Activated naive CD4-positive, alpha-beta T cell treated with anti-CD3 and anti-CD28 coated beads, Interleukin-2, amount 10 ng/mL, durations not matched to agents 7 days and 5 days (primary cell): Measurements from ENCODE around the gene BRMS1L.

Experiments used
- CTCF ChIA-PET: fragments of 350-600 bp; sonication (Branson Sonifier 250); formaldehyde crosslinking; loops from one replicate; lab custom pipeline; 2021; ENCODE audit warnings: antibody characterized with exemption; lab: Charles Lee
- DNase-seq: peaks from one replicate; pipeline ENCODE4 v3.0.0-alpha.2; 2020
- H3K27ac Mint-ChIP-seq: one replicate; pipeline ENCODE4 v1.8.0; 2021; ENCODE audit warnings: mild to moderate bottlenecking, moderate library complexity, mixed read lengths
- H3K27me3 Mint-ChIP-seq: one replicate; pipeline ENCODE4 v1.8.0; 2021; ENCODE audit warnings: mild to moderate bottlenecking, mixed read lengths
- H3K36me3 Mint-ChIP-seq: one replicate; pipeline ENCODE4 v1.8.0; 2021; ENCODE audit warnings: mixed read lengths
- H3K4me1 Mint-ChIP-seq: one replicate; pipeline ENCODE4 v1.8.0; 2021; ENCODE audit warnings: mixed read lengths
- H3K4me3 Mint-ChIP-seq: one replicate; pipeline ENCODE4 v1.8.0; 2021; ENCODE audit warnings: mild to moderate bottlenecking, moderate library complexity, mixed read lengths
- H3K9me3 Mint-ChIP-seq: one replicate; pipeline ENCODE4 v1.8.0; 2021; ENCODE audit warnings: mixed read lengths

The BRMS1L gene

DNA sequence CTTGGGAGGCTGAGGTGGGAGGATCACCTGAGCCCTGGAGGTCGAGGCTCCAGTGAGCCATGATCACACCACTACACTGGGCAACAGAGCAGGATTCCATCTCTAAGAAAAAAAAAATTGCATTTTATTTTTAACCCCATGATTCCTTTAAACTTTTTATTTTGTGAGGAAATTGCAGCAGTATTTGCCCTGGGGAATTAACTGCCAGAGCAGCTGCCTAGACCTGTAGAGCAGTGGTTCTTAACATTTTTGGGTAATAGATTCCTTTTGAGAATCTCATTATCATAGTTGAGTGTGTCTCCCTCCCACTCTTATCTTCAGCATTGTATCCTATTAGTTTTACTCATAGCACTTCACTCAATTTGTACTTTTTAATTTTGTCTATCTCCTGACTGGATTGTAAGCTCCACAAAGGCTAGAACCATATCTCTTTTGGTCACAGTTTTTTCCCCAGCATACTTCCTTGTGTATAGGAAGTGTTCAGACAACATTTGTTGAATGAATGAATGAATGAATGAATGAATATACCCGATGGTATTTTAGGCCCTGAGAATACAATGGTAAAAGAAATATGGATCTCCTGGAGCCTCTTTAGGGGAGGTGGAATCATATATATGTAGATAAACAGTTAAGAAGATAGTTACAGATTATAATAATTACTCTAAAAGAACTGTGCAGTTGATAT is 40.6 kb downstream of the BRMS1L start:
- Mint-ChIP-seq H3K27me3 (no peaks in the 10 kb centered on the region), H3K4me3 (no peak overlapping the region), H3K36me3 (peaks cover 25% of the 10 kb centered on the region), H3K4me1 (no peaks in the 10 kb centered on the region), H3K9me3 (no peaks in the 10 kb centered on the region), H3K27ac (no peak overlapping the region)
- no peak for DNase-seq
- CTCF ChIA-PET = no interaction called here

DNA sequence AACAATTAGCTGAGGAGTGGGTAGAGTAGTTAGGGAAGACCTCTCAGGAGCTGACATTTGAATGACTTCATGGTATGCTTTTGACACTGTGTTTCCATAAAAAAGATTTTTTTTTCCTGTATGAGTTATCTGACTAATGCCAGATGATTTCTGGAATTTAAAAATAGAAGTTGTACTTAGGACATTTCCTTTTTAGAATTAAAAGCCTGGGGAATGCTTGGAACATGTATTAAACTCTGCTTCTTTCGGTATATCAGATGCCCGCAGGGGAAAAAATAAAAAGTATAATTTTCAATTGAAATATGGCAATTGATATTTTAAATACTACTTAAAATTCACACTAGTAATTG is 41.1 kb downstream of the BRMS1L start:
- CTCF ChIA-PET = no interaction called here
- Mint-ChIP-seq H3K4me3 (no peak overlapping the region), H3K36me3 (peaks cover 25% of the 10 kb centered on the region), H3K27me3 (no peaks in the 10 kb centered on the region), H3K9me3 (no peaks in the 10 kb centered on the region), H3K4me1 (no peaks in the 10 kb centered on the region), H3K27ac (no peak overlapping the region)
- DNase-seq = no peak

DNA sequence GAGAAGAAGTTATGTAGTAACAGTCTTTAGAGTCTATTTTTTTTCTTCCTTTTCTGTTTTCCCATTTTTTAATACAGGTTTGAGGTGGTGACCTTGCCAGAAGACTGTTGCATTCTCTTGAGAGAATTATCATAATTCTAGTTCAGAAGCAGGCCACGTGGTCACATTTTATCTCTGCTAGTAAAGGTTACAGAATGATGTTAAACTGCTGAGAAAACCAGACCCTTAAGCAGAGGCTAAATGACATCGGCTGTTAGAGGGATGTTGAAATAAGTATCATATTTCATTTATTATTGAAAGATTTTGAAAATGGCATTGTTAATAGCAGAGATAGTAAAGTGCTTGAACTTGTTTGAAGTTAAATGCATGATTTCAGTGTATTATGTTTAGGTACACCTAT is 49.2 kb downstream of the BRMS1L start:
- Mint-ChIP-seq H3K4me3 (no peak overlapping the region), H3K4me1 (peaks cover 14% of the 10 kb centered on the region), H3K9me3 (no peaks in the 10 kb centered on the region), H3K27ac (no peak overlapping the region), H3K36me3 (no peaks in the 10 kb centered on the region), H3K27me3 (no peaks in the 10 kb centered on the region)
- CTCF ChIA-PET = interaction anchor here (1.0 kb wide), 1 partner anchor 194 kb away, joined by 6 read pairs; no protein-coding TSS in a partner anchor
- no peak for DNase-seq

DNA sequence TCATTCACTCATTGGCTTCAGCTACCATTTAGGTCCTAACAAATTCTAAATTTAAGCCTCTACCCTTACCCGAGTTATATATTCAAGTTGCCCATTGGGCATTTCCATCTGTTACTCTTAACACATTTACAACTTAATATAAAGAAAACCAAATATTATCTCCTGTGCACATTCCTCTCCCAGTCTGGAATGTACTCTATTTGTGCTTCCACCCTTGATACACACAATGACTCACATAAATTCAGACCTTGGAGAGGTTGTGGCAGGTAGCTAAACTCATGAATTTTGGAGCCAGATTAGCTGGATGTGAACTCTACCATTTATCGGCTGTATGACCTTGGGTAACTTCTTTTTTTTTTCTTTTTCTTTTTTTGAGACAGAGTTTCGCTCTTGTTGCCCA is 51.1 kb downstream of the BRMS1L start:
- H3K36me3 Mint-ChIP-seq = no peaks in the 10 kb centered on the region
- H3K27me3 Mint-ChIP-seq = peaks cover 8% of the 10 kb centered on the region
- CTCF ChIA-PET = interaction anchor here (8.0 kb wide), 1 partner anchor 192 kb away, joined by 118 read pairs; no protein-coding TSS in a partner anchor
- DNase-seq = no peak
- no peak overlapping the region for H3K4me3 Mint-ChIP-seq
- H3K27ac Mint-ChIP-seq = no peak overlapping the region
- no peaks in the 10 kb centered on the region for H3K9me3 Mint-ChIP-seq
- peaks cover 14% of the 10 kb centered on the region for H3K4me1 Mint-ChIP-seq

DNA sequence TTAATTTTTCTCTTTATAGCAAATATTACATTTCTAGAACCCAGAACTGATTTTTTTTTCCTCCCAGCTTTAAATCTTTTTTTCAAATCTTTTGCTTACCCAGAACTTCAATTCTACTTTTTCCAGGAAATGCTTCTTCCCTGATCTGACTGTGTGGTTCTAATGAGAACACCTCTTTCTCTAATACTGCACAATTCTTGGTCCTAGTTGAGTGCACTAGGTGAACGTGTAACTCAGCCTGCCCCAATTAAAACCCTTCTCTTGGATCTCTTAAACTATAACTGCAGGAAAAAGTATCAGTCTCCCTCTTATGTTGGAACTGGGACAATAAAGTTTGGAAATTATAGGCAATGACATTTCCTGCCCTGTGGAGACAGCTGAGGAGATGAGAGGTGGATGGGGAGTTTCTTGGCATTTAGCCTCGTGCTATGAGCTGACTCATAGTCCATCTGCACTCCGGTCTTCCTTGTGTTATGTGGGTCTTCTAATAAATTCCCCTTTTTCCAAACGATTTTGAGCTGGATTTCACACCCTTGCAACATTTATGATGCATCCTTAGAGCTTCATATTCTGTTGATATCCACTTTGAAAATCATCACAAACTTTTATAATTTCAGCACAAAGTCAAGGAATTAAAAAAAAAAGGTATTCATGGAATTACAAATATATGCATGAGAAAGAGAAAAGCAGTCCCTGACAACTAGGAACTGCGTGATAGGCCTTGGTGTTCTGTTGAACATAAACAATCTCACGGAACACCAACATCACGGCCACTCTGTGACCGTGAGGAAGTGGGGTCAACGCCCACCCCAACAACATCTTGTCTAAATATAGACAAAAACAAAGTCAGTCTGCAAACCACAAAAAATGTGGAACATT is 52.4 kb downstream of the BRMS1L start:
- Mint-ChIP-seq H3K27me3 (peaks cover 8% of the 10 kb centered on the region), H3K4me1 (peaks cover 14% of the 10 kb centered on the region), H3K9me3 (no peaks in the 10 kb centered on the region), H3K36me3 (no peaks in the 10 kb centered on the region), H3K4me3 (no peak overlapping the region), H3K27ac (no peak overlapping the region)
- CTCF ChIA-PET = interaction anchor here (0.6 to 8.0 kb wide), 4 partner anchors 12 to 199 kb away, joined by 3 to 118 read pairs (median 3); no protein-coding TSS in a partner anchor
- DNase-seq = no peak

- CTCF ChIA-PET = interaction anchor here (0.6 to 8.0 kb wide), 9 partner anchors 63 to 495 kb away, joined by 3 to 118 read pairs (median 3); no protein-coding TSS in a partner anchor
- H3K4me3 Mint-ChIP-seq = no peak overlapping the region
- no peaks in the 10 kb centered on the region for H3K9me3 Mint-ChIP-seq
- H3K27ac Mint-ChIP-seq = no peak overlapping the region
- H3K36me3 Mint-ChIP-seq = no peaks in the 10 kb centered on the region
- H3K27me3 Mint-ChIP-seq = peaks cover 8% of the 10 kb centered on the region
- DNase-seq = no peak
- H3K4me1 Mint-ChIP-seq = peaks cover 14% of the 10 kb centered on the region
Measured at GRCh38 chr14:35879151-35879648, 53.1 kb downstream of the BRMS1L start.

DNA sequence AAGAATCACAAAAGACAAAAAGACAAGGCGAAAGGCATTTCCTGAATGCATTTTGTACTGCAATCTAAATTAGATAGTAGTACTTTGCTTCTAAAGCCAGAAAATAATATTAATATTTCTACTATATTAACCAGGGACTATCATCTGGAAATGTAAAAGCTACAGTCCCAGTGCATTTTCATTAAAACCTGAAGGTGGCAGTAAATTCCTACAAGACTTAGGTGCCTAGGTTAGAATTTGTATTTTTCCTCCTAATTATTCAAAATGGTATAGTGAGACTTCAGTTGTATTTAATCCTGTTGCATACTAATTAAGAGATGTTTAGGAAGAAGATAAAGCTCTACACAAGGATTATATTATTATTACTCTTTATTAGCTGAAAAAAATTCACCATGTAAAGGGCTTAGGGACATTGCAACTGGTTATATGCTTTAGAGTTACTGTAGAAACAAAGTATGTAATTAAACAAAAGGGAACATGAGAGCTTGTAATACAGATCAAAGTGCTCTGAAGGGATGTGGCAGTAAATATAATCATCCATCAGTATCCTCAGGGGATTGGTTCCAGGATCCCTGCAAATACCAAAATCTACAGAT is 53.6 kb downstream of the BRMS1L start:
- H3K27me3 Mint-ChIP-seq = peaks cover 8% of the 10 kb centered on the region
- H3K9me3 Mint-ChIP-seq = no peaks in the 10 kb centered on the region
- no peaks in the 10 kb centered on the region for H3K36me3 Mint-ChIP-seq
- H3K27ac Mint-ChIP-seq = no peak overlapping the region
- peaks cover 14% of the 10 kb centered on the region for H3K4me1 Mint-ChIP-seq
- CTCF ChIA-PET = interaction anchor here (0.6 to 8.0 kb wide), 10 partner anchors 63 to 647 kb away, joined by 3 to 118 read pairs (median 3); no protein-coding TSS in a partner anchor
- no peak overlapping the region for H3K4me3 Mint-ChIP-seq
- no peak for DNase-seq

DNA sequence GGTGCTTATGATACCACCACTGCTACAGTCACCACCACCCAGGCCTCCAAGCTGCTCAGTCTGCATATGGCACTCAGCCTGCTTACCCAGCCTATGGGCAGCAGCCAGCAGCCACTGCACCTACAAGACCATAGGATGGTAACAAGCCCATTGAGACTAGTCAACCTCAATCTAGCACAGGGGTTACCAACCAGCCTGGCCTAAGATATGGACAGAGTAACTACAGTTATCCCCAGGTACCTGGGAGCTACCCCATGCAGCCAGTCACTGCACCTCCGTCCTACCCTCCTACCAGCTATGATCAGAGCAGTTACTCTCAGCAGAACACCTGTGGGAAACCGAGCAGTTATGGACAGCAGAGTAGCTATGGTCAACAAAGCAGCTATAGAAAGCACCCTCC is 55.1 kb downstream of the BRMS1L start:
- peaks cover 14% of the 10 kb centered on the region for H3K4me1 Mint-ChIP-seq
- no peak overlapping the region for H3K27ac Mint-ChIP-seq
- H3K9me3 Mint-ChIP-seq = no peaks in the 10 kb centered on the region
- DNase-seq = no peak
- H3K36me3 Mint-ChIP-seq = no peaks in the 10 kb centered on the region
- peaks cover 8% of the 10 kb centered on the region for H3K27me3 Mint-ChIP-seq
- no peak overlapping the region for H3K4me3 Mint-ChIP-seq
- CTCF ChIA-PET = interaction anchor here (0.7 to 8.0 kb wide), 5 partner anchors 46 to 493 kb away, joined by 4 to 118 read pairs (median 30); no protein-coding TSS in a partner anchor

DNA sequence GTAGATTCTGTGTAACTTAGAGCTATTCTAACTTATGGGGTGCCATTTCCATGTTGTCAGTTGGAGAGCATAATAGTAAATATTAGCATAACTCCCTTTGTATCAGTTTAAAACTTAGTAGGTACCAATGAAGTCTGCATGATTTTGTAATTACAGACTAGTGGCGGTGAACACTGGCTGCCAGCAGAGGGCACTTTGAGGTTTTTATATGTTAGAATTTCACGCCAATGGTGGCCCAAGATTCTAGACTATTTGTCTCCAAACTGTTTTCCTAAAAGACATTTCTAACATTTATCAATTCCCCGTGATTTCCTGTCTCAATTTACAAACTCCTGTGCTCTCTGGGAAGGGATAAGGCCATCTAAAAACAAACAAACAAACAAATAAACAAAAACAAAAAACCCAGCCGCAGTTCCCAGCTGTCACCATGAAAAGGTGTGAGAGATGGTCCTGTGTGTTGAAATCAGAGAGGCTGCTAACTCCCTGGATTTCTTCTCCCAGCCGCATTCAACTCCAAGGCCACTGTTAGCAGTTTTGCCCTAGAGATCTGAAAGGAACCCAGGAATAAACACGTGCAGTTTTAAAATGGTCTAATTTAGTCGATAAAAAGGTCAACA is 57.6 kb downstream of the BRMS1L start:
- no peaks in the 10 kb centered on the region for H3K9me3 Mint-ChIP-seq
- H3K27ac Mint-ChIP-seq = no peak overlapping the region
- peaks cover 13% of the 10 kb centered on the region for H3K27me3 Mint-ChIP-seq
- CTCF ChIA-PET = interaction anchor here (0.6 to 8.0 kb wide), 15 partner anchors 15 to 490 kb away, joined by 3 to 118 read pairs (median 3); no protein-coding TSS in a partner anchor
- H3K4me3 Mint-ChIP-seq = no peak overlapping the region
- peaks cover 5% of the 10 kb centered on the region for H3K4me1 Mint-ChIP-seq
- H3K36me3 Mint-ChIP-seq = no peaks in the 10 kb centered on the region
- peak; percentile 53 for DNase-seq

- Mint-ChIP-seq H3K9me3 (peaks cover 10% of the 10 kb centered on the region), H3K4me3 (no peak overlapping the region), H3K27me3 (peaks cover 8% of the 10 kb centered on the region), H3K27ac (no peak overlapping the region), H3K4me1 (no peaks in the 10 kb centered on the region), H3K36me3 (peaks cover 3% of the 10 kb centered on the region)
- CTCF ChIA-PET = interaction anchor here (0.7 to 1.0 kb wide), 3 partner anchors 12 to 178 kb away, joined by 3 read pairs; no protein-coding TSS in a partner anchor
- DNase-seq = no peak
Measured at GRCh38 chr14:35890308-35890707, 64.2 kb downstream of the BRMS1L start.

DNA sequence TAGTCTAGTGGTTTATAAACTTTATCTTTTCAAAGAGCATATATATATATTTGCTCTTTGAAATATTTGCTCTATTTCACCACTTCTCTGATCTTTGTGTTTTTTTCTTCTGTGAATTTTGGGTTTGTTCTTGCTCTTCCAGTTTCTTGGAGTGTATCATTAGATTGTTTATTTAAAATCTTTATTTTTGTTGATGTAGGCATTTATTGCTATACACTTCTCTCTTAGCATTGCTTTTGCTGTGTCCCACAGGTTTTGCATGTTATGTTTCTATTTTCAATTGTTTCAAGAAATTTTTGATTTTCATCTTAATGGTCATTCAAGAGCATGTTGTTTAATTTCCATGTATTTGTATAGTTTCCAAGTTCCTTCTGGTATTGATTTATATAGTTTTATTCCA is 69.1 kb downstream of the BRMS1L start:
- peaks cover 18% of the 10 kb centered on the region for H3K9me3 Mint-ChIP-seq
- no peaks in the 10 kb centered on the region for H3K27me3 Mint-ChIP-seq
- peaks cover 3% of the 10 kb centered on the region for H3K36me3 Mint-ChIP-seq
- DNase-seq = no peak
- H3K27ac Mint-ChIP-seq = no peak overlapping the region
- no peak overlapping the region for H3K4me3 Mint-ChIP-seq
- H3K4me1 Mint-ChIP-seq = no peaks in the 10 kb centered on the region
- CTCF ChIA-PET = no interaction called here

DNA sequence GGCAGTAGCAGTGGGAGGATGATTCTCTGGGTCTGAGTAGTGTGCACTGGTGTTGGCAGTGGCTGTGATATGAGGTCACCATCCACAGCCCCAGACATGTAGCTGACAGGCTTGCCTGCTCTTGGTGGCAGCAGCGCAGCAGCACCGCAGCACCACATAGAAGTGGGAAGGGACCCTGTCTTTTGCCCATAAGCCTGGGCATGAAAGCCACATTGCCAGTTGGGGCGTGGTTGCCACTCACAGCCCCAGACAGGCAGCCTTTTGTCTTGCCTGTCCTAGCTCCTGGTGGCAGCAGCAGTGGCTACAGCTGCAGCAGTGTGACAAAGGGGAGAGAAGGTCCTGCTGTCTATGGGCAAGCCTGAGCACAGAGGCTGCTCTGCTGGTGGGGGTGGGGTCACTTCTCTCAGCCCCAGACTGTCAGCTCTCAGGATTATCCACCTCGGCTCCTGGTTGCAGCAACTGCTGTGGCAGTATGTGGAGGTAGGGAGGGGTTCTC is 71.5 kb downstream of the BRMS1L start:
- H3K9me3 Mint-ChIP-seq = peaks cover 18% of the 10 kb centered on the region
- H3K4me1 Mint-ChIP-seq = no peaks in the 10 kb centered on the region
- no peaks in the 10 kb centered on the region for H3K27me3 Mint-ChIP-seq
- no peak for DNase-seq
- no peak overlapping the region for H3K4me3 Mint-ChIP-seq
- CTCF ChIA-PET = no interaction called here
- peaks cover 3% of the 10 kb centered on the region for H3K36me3 Mint-ChIP-seq
- no peak overlapping the region for H3K27ac Mint-ChIP-seq

- Mint-ChIP-seq H3K9me3 (peaks cover 18% of the 10 kb centered on the region), H3K36me3 (peaks cover 3% of the 10 kb centered on the region), H3K4me1 (no peaks in the 10 kb centered on the region), H3K27me3 (no peaks in the 10 kb centered on the region), H3K27ac (no peak overlapping the region), H3K4me3 (no peak overlapping the region)
- CTCF ChIA-PET = no interaction called here
- DNase-seq = no peak
Measured at GRCh38 chr14:35898217-35898775, 72.2 kb downstream of the BRMS1L start.
